Nasal cavity respiratory epithelium epithelial cell of viscerocranial mucosa (primary cell): Measurements from ENCODE around the gene EBF4. TPM values are rescaled to one million over a fixed set of nuclear protein-coding genes. Genes with fewer than 3 reads are reported as not detected.

ENCODE experiments used
- total RNA-seq: library from RNA; depleted of rRNA; stranded (reverse); fragments of >200 nt; gene quantifications from 2 replicates; pipeline ENCODE4 v1.2.3, GENCODE V29; 2014

EBF4 gene, protein sequence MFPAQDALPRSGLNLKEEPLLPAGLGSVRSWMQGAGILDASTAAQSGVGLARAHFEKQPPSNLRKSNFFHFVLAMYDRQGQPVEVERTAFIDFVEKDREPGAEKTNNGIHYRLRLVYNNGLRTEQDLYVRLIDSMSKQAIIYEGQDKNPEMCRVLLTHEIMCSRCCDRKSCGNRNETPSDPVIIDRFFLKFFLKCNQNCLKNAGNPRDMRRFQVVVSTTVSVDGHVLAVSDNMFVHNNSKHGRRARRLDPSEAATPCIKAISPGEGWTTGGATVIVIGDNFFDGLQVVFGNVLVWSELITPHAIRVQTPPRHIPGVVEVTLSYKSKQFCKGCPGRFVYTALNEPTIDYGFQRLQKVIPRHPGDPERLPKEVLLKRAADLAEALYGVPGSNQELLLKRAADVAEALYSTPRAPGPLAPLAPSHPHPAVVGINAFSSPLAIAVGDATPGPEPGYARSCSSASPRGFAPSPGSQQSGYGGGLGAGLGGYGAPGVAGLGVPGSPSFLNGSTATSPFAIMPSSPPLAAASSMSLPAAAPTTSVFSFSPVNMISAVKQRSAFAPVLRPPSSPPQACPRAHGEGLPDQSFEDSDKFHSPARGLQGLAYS
- total RNA-seq = 1.0 and 2.6 TPM in 2 replicates

DNA sequence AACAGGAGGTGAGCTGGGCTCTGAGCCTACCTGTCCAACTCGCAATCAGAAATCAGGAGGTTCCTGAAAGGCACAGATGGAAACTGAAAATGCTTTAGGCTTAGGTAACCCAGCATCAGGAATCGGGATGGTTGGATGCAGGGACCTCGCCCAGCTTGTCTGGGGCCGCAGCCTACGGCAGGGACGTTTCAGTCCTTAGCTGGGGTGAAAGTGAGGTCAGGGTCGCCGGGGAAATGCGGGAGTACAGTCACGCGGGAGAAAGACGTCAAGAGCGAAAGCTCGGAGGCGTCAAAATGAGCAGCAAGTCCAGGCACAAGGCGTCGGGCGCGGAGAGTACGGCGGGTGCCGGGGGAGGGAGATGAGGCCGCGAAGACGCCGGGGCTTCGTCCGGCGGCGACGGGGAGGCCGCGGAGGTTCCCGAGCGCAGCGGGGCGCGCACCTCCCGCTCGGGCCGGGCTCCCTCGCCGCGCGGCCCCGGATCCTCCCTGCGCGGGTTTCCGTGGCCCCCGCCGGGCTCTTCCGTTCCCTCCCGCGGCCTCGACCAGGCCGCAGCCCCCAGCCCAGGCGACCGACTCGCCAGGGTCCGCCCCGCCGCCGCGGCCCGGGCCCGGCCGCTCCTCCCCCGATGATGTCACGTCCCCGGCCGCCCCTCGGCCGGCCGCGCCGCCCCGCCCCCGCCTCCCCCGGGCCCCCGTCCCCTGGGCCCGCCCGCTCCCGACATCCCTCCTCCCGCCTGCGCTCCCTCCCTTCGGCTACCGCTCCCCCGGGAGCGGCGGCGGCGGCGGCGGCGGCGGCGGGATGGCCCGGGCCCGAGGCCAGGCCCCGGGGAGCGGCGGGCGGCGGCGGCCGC lies at the start of gene EBF4:
EBF4 (plus strand) TSS at position 745 of the 850 bp plus-strand sequence. CDS start 866 bp downstream, outside the sequence.

DNA sequence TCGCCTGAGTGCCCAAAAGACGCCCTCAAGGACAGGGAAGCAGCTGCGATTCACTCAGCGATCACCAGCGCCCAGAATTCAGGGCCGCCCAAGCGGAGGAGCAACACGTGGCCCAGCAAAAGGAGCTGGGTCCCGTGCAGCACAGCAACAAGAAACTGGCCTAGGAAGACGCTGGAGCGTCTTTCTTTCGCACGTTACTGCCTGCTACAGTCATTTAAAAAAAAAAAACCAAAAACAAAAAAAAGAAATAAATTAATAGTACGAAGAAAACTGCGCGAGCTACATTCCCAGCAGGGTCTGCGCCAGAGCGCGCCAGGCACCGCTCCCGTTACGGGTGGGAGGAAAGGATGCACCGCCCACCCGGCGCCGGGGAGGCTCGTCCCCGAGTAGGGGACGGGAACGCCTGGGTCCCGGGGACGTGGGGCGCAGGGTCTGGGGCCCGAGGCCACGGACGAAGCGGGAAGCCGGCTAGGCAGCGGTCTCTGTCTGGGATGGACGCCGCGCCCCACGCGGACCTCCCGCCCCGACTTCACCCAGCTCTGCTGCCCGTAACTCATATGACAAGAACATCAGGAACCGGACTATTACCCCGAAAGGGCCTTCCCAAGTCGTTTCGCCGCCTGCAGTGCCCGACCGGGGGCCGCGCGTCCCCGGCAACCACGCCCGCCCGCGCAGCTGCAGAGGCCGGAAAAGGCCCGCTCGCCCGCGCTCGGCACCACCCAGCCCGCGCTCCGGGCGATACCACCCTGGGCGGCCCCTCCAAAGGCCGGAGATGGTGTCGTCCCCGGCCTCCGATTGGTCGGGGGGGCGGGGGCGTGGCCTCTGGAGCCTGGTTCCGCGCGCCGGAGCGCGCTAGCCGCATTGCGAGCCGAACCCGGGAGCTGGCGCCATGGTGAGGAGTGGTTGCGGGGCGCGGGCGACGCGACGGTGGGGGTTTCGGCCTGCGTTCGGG lies 40.5 kb upstream of the EBF4 start, which contains the start of gene NOP56:
NOP56 (plus strand) TSS at position 861 of the 952 bp plus-strand sequence; CDS start at position 890, 29 bp downstream.

GRCh38 chr20:2663887-2664719 lies 28.5 kb upstream of the EBF4 start, which contains the start of gene IDH3B:
Gene IDH3B, minus strand, starts transcription at chr20:2664216. Its CDS starts 28 bp downstream, at chr20:2664188.

DNA sequence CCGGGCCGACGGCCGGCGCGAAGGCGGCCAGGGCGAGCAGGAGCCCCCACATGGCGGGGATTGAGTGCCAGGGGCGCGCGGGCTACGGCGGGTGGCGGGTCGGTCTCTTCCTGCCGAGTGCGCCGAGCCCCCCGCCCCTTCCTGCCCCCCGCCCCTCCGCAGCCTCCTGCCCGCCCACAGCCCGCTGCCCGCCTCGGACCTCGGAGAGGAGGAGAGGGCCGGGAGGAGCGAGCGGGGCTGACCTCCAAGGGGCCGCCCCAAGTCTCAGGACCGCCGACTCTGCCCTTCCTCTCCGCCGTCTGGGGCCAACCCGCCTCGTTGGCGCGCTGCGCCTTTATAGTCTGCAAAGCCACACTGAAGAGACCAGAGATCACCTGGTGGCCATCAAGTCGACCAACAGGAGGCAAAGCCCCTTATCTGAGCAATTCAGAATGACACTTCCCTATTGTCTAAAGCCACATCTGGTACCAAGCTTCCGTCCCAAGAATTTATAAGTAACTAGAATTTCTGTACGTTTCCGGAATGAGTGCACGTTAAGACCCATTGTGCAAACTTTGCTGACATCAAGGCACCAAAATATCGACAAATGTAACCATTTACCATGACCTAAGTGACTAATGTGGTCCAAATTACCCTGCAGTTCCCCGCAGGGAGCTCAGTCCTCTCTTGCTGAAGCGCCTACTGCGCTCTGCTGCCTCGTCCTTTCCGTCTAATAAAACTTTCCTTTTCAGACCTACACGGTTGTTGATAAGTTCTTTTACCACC lies 108.1 kb downstream of the EBF4 start, which contains the start of gene CPXM1:
CPXM1 (minus strand) TSS at position 107 of the 765 bp plus-strand sequence; CDS start at position 52, 55 bp downstream.

Other genes with a start within 250 kb of the EBF4 start
- 112 and 222 TPM in 2 replicates for gene SNRPB, start 222.0 kb upstream of the EBF4 start, total RNA-seq
- 10.6 and 17.2 TPM in 2 replicates for gene ZNF343, start 183.9 kb upstream of the EBF4 start, total RNA-seq
- not detected in 2 replicates for gene TMC2, start 156.2 kb upstream of the EBF4 start, total RNA-seq
- 227 and 236 TPM in 2 replicates for gene NOP56, start 40.1 kb upstream of the EBF4 start, total RNA-seq
- 67.0 and 78.5 TPM in 2 replicates for gene IDH3B, start 28.6 kb upstream of the EBF4 start, total RNA-seq
- not detected in 2 replicates for gene CPXM1, start 107.8 kb downstream of the EBF4 start, total RNA-seq
- not detected in 2 replicates for gene C20orf141, start 122.2 kb downstream of the EBF4 start, total RNA-seq
- not detected in 2 replicates for gene TMEM239, start 123.6 kb downstream of the EBF4 start, total RNA-seq
- gene PCED1A, start 147.9 kb downstream of the EBF4 start, total RNA-seq = 15.0 and 16.9 TPM in 2 replicates
- 22.9 and 25.3 TPM in 2 replicates for gene VPS16, start 148.0 kb downstream of the EBF4 start, total RNA-seq
- gene PTPRA, start 180.7 kb downstream of the EBF4 start, total RNA-seq = 26.7 and 45.3 TPM in 2 replicates